Erythroblast (primary cell): ENCODE results near the gene VWCE.

Experiments
- GATA1 ChIP-seq: IDR thresholded peaks from 2 replicates; pipeline ENCODE4 v1.6.1; 2011; ENCODE audit warnings: low read depth, mild to moderate bottlenecking, control low read depth, low read length, moderate library complexity
- POLR2A ChIP-seq: IDR thresholded peaks from 2 replicates; pipeline ENCODE4 v1.6.1; 2011; ENCODE audit warnings: mild to moderate bottlenecking, low read length

DNA sequence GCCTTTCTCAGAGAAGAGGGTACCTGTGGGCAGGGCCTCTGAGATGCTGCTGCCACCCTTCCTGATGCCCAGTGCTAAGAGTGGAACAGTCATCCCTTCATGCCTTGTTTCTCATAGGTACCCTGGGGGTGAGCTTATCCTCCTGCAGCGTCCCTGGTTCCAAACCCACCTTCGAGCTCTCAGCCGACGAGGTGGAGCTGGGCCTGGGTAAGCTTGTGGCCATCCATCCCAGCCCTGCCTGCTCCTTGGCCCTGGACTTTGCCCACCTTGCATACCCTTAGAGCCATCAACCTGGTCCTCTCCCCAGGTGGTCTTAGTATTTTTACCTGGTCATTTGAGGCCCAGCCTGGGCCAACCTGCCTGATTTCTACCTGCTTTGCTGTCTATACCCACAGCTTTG is 46.6 kb upstream of the VWCE start:
- TF ChIP-seq POLR2A (no peak), GATA1 (no peak)
